Midbrain (tissue), 1 donor: ENCODE results near the gene ANKRD11.
A peak's percentile ranks its signal among the peaks of the same experiment; 100 is the strongest.

ENCODE experiments used
- DNase-seq: peaks from one replicate; lab custom pipeline; 2025; lab: John Stamatoyannopoulos, UW

Gene ANKRD11

DNA sequence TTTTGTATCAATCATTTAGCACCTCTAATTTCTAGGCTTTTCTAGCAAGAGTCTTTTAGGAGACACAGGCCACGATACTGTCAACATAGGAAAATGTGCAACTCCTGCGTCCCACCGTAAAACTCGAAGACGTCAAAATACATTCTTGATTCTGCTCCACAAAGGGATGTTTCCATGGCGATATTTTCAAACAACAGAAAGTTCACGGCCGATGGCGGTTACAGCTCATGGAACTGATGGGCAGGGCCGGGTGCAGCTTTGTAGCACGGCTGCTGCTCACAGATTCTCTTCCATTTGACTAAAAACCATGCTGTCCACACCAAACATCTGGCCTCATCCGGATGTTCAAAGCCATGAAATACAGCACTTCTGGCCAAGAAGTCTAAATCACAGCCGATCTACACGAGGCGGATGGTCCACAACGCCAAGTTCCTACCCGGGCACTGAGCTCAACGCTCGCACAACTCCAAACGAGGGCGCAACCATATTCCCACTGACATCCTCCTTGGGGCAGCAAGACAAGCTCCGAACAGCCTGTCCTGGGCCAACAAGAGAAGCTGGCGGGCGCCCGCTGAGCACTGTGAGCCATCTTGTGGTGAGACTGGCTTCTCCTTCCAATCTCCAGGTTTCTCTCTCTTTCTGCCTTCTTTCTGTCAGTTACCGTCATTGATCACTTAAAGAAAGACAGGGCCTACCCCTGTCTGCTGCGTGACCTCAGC is 193.0 kb downstream of the ANKRD11 start:
- no peak for DNase-seq

DNA sequence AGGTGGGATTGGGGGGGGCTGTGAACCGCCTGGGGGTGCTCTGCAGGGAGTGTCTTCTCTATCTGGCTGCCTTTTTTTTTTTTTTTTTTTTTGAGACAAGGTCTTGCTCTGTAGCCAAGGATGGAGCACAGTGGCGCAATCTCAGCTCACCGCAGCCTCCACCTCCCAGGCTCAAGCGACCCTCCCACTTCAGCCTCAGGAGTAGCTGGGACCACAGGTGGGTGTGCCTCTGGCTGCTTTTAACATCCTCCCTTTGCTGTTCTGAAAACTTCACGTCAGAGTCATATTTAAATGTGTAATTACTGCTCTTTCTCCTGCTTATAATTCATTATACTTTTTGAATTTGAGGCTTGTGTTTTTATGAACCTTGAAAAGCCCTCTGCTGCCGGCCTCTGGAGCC is 194.4 kb downstream of the ANKRD11 start:
- no peak for DNase-seq

DNA sequence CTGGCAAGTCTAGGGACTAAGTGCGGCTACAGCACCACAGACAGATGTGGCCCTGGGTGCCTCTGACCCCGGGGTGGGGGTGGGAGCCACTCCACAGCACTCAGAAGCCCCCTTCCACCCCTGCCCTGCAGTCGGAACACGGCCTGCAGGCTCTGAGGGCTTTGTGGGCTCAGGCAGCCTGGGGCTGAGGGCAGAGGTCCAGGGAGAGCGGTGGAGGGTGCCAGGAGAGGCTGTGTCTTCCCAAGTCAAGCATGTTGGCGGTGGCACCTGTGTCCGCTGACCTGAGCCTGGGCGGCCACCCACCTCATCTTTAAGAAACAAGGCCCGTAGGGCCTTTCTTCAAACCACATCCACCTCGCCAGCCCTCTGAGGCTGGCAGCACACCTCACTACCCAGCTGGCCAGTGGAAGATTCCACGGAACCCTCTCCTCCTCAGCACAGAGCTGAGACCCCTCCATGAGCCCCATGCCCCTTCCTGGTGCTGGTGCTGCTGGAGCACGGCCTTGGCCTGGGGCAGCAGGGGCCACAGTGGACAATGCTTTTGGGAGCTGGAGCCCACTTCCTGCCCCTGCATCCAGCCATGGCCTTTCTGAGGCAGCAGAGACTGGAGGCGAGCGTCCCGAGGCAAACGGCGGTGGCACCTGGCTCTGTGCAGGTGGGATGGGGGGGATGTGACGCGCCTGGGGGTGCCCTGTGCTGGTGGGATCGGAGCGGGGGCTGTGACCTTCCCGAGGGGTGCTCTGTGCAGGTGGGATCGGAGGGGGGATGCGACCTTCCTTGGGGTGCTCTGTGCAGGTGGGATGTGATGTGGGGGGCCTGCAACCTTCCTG is 195.1 kb downstream of the ANKRD11 start:
- DNase-seq = no peak

DNA sequence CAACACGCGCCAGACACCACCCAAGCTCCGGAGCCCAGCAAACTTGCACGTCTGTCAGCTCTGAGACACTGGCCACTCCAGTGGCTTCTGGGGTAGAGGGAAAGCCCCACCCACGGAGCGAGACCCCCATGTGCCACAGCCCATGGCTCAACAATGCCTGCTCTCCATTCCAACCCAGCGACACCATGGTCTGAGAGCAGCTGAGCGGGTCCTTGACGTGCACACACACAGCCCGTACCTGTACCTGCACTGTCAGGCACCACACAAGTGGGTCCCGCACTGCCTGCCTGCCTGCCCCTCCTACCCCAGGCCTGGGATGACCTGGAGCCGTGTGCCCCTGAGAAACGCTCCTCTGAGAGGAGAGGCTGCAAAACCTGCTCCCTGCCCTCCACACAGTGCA is 195.9 kb downstream of the ANKRD11 start:
- DNase-seq = no peak

DNA sequence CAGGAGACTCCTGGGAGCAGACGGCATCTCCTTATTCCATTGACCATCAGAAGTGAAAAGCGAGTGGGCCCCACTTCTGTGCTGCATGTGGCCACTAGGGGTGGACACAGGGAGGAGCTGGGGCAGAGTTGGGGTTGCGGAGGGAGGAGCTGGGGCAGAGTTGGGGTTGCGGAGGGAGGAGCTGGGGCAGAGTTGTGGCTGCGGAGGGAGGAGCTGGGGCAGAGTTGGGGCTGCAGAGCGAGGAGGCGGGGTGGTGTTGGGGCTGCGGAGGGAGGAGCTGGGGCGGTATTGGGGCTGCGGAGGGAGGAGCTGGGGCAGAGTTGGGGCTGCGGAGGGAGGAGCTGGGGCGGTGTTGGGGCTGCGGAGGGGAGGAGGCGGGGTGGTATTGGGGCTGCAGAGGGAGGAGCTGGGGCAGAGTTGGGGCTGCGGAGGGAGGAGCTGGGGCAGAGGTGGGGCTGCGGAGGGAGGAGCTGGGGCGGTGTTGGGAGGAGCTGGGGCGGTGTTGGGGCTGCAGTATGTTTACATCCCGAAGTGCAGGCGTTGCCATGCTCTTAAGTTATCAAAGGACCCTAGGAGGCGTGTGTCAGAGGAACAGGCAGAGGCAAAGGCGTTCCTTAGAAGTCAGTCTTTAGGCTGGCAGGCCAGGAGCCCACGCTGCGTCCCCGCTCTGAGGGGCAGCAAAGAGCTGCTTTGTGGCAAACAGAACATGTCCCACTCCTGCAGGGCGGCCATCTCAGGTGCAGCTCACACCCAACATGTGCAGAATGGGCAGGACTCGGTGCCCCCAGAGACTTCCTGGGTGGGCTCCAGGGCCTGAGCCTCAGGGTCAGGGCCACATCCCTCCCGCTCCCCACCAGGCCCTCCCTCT is 196.9 kb downstream of the ANKRD11 start:
- DNase-seq = no peak

DNA sequence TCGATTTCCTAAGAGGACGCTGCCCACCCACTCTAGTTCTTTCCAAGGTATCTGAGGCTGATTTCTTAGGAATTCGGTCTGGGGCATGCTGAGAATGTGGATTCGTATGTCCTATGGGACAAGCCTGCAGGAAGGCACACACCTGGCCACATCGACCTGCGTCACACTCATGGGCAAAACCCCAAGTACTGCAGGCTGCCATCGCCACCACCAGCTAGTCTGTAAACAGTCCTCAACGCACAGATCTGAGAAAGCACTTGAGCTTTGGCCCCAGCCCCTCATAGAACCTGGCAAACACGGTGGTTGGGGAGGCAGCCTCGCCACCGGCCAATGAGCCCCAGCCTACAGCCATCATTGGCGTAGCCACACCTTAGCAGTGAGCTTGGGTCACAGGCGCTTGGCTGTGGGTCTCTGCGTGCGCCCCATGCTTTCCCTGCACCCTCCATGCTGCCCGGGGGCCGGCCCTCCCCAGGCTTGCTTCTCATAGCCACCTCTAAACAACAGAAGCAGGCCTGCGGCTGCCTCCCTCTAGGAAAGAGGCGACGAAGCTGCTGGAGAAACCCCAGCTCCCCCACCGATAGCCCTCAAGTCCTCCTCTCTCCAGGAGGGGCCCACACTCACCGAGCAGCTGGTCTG is 197.8 kb downstream of the ANKRD11 start:
- DNase-seq = no peak

DNA sequence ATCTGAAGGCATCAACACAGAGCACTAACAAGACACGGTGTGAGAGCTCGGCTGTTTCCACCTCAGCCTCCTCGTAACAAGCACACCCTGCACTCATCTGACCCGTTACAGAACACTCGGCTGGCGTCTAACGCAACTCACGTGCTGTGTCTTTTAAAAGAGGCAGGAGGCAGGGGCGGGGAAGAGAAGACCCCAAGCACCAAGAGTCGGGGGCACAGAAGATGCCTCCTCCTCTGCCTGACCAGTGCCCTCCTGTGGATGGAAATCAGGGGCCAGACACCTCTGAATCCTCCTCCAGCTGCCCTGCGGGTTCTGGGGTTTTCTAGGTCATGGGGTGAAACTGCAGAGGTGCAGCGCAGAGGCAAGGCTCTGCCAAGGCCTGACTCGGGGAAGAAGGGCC is 198.6 kb downstream of the ANKRD11 start:
- DNase-seq = no peak

DNA sequence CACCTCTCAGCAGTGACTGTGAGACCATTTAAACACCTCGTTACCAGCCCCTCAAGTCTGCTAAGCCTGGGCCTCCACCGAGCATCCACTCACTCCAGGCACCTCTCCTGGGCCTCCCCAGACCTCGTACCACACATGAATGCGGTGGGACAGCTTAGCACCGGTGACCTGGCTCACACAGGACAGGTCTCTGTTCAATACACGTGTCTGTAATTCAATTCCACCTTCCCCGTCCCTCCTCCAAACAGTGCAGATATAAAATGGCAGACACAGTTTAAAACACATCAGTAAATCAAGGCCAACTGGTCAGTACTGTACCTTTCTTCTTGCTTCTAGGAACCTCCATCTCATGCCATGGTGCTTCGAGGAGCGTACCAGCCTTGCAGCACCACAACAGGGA is 199.0 kb downstream of the ANKRD11 start:
- no peak for DNase-seq

DNA sequence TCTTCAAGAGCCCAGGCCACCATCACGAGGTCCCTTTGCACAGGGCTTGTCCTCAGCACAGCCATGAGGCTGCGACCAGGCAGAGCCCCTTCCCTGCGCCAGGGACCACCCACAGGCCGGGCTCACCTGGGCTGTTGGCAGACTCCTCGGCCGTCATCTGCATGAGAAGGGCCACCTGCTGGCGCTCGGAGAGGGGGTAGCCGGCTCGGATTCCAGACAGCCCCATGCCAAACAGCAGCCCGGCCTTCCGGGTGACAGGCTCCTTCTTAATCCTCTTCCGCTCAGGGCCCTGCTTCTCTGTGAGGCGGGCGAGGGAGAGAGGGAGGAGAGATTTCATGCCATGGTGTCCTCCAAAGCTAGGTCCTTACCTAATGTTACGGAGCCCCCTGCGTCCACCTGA is 199.5 kb downstream of the ANKRD11 start:
- DNase-seq = no peak

DNA sequence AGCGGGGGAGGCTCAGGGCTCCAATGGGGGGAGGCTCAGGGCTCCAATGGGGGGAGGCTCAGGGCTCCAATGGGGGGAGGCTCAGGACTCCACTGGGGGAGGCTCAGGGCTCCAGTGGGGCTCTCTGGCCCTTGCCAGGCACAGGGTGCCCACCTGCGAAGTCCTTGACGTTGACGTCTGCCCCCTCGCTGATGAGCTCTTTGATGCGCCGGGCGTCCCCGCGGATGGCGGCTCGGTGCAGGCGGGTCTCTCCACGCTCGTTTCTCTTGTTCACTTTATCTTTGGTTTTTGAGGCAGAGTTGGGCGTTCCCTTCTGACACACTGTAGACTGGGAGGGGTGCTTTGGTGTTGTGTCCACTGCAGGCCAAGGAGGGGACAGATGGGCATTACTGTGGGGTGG is 199.9 kb downstream of the ANKRD11 start:
- no peak for DNase-seq

DNA sequence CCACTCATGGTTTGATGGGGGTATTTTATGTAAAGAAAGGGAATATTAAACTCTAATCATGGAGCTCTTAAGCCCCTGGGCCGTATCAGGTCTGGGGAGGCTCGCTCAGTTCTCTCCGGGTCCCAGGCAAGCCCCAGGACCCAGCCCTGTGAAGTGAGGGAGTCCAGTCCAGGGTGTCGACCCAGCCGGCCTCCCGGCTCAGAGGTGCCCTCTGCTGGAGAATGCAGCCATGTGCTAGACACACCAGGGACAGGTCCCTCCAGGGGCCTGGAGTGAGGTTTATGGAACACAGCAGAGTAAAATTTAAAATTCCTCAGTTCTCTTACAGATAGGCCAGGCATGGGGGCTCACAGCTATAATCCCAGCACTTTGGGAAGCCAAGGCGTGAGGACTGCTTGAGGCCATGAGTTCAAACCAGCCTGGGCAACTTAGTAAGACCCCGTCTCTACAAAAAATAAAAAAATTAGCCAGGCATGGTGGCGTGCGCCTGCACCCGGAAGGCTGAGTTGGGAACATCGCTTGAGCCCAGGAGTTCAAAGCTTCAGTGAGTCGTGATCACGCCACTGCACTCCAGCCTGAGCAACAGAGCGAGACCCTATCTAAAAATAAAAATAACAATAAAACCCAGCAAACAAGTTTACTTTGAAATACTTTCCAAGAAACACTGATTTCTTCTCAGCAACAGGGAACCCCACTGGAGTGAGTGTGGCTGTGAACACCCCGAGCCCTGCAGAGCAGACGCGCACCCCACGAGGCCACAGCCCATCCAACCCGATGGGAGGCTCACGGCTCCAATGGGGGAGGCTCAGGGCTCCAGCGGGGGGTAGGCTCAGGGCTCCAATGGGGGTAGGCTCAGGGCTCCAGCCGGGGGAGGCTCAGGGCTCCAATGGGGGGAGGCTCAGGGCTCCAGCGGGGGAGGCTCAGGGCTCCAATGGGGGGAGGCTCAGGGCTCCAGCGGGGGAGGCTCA is 200.6 kb downstream of the ANKRD11 start:
- DNase-seq = peak; percentile 54

DNA sequence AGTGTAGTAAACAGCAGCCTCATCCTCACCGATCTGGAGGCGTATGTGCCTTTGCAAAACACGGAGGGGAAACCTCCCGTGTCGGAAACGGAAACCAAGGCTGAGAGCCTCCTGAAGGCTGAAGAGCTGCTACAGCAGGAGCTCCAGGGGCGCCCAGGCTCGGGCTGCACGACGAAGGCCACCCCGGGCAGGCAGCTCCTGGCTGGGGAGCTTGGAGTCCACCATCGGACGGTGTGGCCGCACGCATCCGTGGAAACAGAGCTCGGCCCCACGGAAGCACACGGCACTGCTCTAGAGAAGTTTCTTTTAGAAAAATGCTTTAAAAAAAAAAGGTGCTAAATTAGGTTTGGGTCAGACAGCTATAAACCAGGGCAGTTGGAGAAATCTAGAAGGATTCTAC is 201.4 kb downstream of the ANKRD11 start:
- DNase-seq = no peak

DNA sequence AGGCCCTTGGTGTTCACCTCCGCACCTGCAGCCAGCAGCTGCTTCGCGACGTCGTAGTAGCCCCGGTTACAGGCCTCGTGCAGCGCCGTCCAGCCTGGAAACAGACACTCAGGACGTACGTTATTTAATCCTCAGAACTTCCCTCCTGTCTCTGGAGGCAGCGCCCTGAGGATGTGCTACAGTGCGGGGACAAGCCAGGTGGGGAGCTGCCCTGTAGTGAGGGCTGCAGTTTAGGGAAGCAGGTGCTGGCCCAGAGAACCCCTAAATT is 201.8 kb downstream of the ANKRD11 start:
- no peak for DNase-seq

DNA sequence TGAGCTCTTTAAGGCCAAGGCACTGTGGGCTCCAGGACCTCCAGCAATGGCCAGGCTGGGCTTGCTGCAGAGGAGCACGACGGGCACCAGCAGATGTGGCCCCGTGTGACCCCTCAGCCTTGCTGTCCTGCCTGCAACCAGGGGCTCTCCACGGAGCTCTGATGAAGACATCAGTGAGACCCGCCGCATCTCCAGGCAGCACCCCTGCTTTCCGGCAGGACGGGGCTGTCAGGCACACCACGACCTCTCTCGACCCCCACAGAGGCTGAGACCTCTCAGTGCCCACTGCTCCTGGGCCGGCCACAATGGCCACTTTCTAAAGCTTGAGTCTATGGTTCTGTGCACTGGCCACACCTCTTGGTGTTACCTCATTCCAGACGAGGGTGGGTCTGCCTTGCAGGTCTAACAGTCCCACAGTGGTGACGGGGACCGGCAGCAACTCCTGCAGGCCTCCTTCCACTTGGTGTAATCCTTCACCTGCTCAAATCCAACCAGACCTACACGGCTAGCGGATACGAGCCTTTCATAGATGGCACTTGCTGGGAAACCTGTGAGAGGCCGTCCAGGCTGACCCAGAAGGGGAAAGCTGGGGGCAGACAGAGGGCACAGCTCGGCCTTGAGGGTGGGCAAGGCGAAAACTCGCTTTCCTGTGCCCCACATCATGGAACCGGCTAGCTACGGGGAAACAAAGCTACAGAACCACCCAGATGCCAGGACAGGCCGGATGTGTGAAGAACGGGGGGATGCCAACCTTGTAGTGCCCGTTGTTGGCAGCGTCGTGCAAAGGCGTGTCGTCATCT is 202.4 kb downstream of the ANKRD11 start:
- no peak for DNase-seq

DNA sequence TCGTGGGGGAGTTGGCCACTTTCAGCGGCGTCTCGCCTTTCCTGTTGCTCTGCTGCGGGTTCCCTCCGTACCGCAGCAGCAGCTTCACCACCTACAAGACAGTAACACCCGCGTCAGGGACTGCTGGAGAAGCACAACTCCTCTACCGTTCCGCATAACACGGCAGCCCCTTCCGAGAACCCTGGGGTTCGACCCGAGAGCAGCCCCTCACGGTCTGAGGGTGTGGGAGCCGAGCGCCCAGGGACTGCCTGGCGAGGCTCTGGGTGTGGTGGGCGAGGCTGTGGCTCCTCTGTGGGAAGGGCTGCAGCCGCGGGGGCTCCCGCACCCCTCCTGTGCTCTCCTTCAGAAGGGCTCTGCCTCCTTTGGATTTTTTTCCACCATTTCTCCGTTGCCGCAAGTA is 204.3 kb downstream of the ANKRD11 start:
- DNase-seq = no peak

DNA sequence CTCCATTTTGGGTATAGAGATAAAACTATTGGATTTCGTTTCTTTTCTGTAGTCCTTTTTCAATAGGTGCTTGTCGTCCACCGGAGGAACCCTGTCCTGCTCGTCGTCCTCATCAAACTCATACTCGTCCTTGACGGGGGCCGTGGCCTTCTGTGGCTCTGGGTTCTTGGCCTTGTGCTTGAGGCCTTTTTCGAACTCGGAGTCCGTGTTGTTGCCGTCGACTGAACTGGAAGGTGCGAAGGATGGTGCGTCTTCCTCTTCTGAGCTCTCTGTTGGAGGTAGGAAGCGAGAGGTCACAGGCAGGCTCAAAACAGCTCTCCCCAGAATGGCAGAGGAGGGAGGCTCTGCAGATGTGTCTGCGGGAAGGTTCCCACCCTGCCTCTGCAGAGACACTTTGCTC is 205.0 kb downstream of the ANKRD11 start:
- DNase-seq = no peak

DNA sequence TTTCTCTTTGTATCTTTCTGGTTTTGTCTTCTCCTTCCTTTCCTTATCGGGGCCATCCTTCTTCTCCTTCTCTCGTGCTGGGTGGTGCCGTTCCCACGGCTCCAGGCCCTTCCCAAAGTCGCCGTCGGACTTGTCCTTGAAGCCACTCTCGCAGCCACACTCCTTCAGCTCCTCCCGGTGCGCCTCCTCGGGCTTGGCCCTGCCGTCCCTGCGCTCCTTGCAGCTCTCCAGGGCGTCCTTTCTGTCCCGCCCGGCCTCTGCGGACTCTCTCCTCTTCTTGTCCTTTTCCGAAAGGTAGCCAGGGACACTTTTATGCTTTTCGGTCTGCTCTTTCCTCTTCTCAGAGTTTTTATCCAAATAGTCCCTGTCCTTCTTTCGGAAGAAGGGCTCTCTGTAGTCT is 206.9 kb downstream of the ANKRD11 start:
- no peak for DNase-seq

DNA sequence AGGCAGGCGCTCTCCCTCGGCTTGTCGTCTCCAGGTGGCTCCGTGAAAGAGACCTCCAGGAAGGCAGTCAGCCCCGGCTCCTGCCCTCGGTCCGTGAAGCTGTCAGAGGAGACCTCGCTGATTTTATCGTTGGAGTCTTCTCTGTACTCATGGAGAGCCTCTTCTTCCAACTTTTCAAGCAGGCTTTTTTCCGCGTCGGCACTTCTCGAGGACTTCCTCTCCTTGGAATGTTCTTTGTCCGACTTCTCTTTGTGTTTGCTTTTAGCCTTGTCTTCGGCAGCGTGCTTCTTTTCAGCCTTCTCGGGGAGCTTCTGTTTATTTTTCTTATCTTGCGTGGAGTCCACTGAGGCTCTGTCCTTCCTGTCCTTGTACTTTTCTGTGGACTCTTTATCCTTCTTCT is 207.8 kb downstream of the ANKRD11 start:
- DNase-seq = no peak

DNA sequence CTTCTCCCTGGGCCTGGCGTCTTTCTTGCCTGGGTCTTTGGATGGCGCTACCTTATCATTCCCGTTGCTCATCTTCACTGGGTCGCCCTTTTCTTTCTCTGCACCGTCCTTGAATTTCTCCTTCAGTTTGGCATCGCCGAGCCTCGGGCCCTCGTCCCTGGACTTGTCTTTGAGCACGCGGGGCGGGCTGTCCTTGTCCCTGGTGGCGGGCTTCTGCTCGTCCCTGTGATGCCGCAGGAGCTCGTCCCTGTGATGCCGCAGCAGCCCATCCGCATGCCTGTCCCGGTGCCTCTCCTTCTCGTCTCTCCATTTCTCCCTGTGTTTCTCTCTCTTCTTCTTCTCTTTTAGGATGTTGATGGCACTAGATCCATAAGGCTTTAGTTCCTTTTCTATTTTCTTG is 208.5 kb downstream of the ANKRD11 start:
- no peak for DNase-seq

DNA sequence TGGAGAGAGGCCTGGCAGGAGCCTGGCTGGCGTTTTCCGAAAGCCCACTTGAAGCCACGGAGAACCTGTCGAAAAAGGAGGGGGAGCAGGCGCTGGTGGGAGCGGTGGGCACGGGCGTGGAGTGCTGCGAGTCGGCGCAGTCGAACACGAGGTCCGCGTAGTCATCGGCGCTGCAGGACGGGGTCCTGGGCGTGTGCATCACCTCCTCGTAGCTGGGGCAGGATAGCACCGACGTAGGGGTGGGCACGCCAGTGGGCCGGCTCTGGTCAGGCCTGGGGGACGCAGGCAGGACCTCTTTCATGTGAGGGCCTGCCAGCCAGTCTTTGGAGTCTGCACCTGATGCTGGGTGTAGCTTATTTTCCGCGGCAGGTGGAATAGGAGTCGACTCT is 209.2 kb downstream of the ANKRD11 start:
- no peak for DNase-seq
